IMR-90 (cell line): ENCODE data around the gene LRP1B. TPM values are rescaled to one million over a fixed set of nuclear protein-coding genes. Genes with fewer than 3 reads are reported as not detected.

Source experiments
- ATAC-seq: fragments of 200-7000 bp; cut with Tn5 transposase; 2 replicates; pipeline ENCODE4 v1.9.1; 2020; ENCODE audit warnings: low read depth, mild to moderate bottlenecking, moderate library complexity
- BruUV-seq: library from RNA; stranded (reverse); fragments of 400-500 nt; replicated peaks from 2 replicates; lab custom pipeline; 2021; lab: Mats Ljungman, UMichigan
- CTCF ChIA-PET: fragments of 300-600 bp; formaldehyde crosslinking; extraction: SDS; loops from one replicate; lab custom pipeline; 2021; ENCODE audit warnings: antibody characterized with exemption; lab: Yijun Ruan, JAX
- POLR2A ChIA-PET: fragments of 300-600 bp; sonication (Branson Sonifier 250); formaldehyde crosslinking; loops from one replicate; lab custom pipeline; 2022; ENCODE audit warnings: antibody characterized with exemption; ENCODE audit not compliant: unreplicated experiment; lab: Charles Lee
- DNase-seq: peaks from one replicate; pipeline ENCODE4 v3.0.0; 2013
- H2AFZ ChIP-seq: replicated peaks from 2 replicates; pipeline ENCODE3; 2013; ENCODE audit warnings: low read length, mild to moderate bottlenecking; ENCODE audit not compliant: poor library complexity
- H2AK5ac ChIP-seq: 2 replicates; pipeline ENCODE4 v1.6.1; 2013; ENCODE audit warnings: low read depth, low read length, inconsistent platforms
- H2AK9ac ChIP-seq: replicated peaks from 2 replicates; pipeline ENCODE3; 2013; ENCODE audit warnings: mild to moderate bottlenecking, low read depth, low read length, moderate library complexity; ENCODE audit not compliant: poor library complexity
- H2BK120ac ChIP-seq: 2 replicates; pipeline ENCODE4 v1.6.1; 2013; ENCODE audit warnings: low read depth, low read length, inconsistent platforms
- H2BK15ac ChIP-seq: 3 replicates; pipeline ENCODE4 v1.6.1; 2013; ENCODE audit warnings: low read depth, low read length, inconsistent platforms
- H2BK20ac ChIP-seq: 2 replicates; pipeline ENCODE4 v1.6.1; 2013; ENCODE audit warnings: low read depth, mild to moderate bottlenecking, inconsistent platforms, low read length, moderate library complexity
- H2BK5ac ChIP-seq: 2 replicates; pipeline ENCODE4 v1.6.1; 2013; ENCODE audit warnings: mild to moderate bottlenecking, low read depth, low read length, inconsistent platforms; ENCODE audit not compliant: poor library complexity, severe bottlenecking
- H3K14ac ChIP-seq: replicated peaks from 2 replicates; pipeline ENCODE4 v1.6.1; 2013; ENCODE audit warnings: low read depth, low read length, inconsistent platforms
- H3K18ac ChIP-seq: 2 replicates; pipeline ENCODE4 v1.6.1; 2013; ENCODE audit warnings: low read depth, low read length, control low read depth
- H3K23ac ChIP-seq: 2 replicates; pipeline ENCODE4 v1.6.1; 2013; ENCODE audit warnings: low read depth, low read length, inconsistent platforms
- H3K27ac ChIP-seq: 2 replicates; pipeline ENCODE4 v1.5.1; 2013; ENCODE audit warnings: mild to moderate bottlenecking, control low read depth, low read length; ENCODE audit not compliant: insufficient read depth
- H3K27me3 ChIP-seq: 2 replicates; pipeline ENCODE4 v1.6.1; 2013; ENCODE audit warnings: low read length; ENCODE audit not compliant: control insufficient read depth, insufficient read depth
- H3K36me3 ChIP-seq: 2 replicates; pipeline ENCODE4 v1.6.1; 2013; ENCODE audit warnings: low read length, mixed read lengths; ENCODE audit not compliant: control insufficient read depth, insufficient read depth
- H3K4ac ChIP-seq: 2 replicates; pipeline ENCODE4 v1.6.1; 2013; ENCODE audit warnings: low read depth, low read length, inconsistent platforms
- H3K4me1 ChIP-seq: 2 replicates; pipeline ENCODE4 v1.6.1; 2013; ENCODE audit warnings: low read length, mixed read lengths; ENCODE audit not compliant: control insufficient read depth, insufficient read depth
- H3K4me2 ChIP-seq: 2 replicates; pipeline ENCODE4 v1.6.1; 2013; ENCODE audit warnings: low read depth, mild to moderate bottlenecking, control low read depth, low read length, moderate library complexity
- H3K4me3 ChIP-seq: 2 replicates; pipeline ENCODE4 v1.5.1; 2013; ENCODE audit warnings: low read depth, mild to moderate bottlenecking, control low read depth, low read length, moderate library complexity; ENCODE audit not compliant: insufficient read depth
- H3K56ac ChIP-seq: 2 replicates; pipeline ENCODE4 v1.6.1; 2013; ENCODE audit warnings: low read length, inconsistent platforms; ENCODE audit not compliant: insufficient read depth; ENCODE audit errors: extremely low read depth
- H3K79me1 ChIP-seq, 2 experiments: 2 replicates each; pipeline ENCODE4 v1.6.1; 2013; ENCODE audit warnings: low read length in 2 of 2, inconsistent platforms in 1 of 2, low read depth in 1 of 2
- H3K9ac ChIP-seq: 2 replicates; pipeline ENCODE4 v1.6.1; 2013; ENCODE audit warnings: low read depth, low read length, control low read depth
- H3K9me1 ChIP-seq: 2 replicates; pipeline ENCODE4 v1.6.1; 2013; ENCODE audit warnings: low read length, inconsistent platforms; ENCODE audit not compliant: insufficient read depth
- H3K9me3 ChIP-seq: 2 replicates; pipeline ENCODE4 v1.6.1; 2013; ENCODE audit warnings: low read length; ENCODE audit not compliant: control insufficient read depth, insufficient read depth
- H4K20me1 ChIP-seq: 2 replicates; pipeline ENCODE4 v1.6.1; 2013; ENCODE audit warnings: low read length, inconsistent platforms; ENCODE audit not compliant: insufficient read depth
- H4K5ac ChIP-seq: 2 replicates; pipeline ENCODE4 v1.6.1; 2013; ENCODE audit warnings: mild to moderate bottlenecking, low read depth, low read length, control low read depth
- H4K8ac ChIP-seq, 2 experiments: 2 replicates each; pipeline ENCODE4 v1.6.1; 2013; ENCODE audit warnings: low read depth in 2 of 2, low read length in 2 of 2, control low read depth in 1 of 2, inconsistent platforms in 1 of 2
- H4K91ac ChIP-seq: 2 replicates; pipeline ENCODE4 v1.6.1; 2013; ENCODE audit warnings: low read depth, low read length, inconsistent platforms; ENCODE audit not compliant: insufficient read depth
- BHLHE40 ChIP-seq: fragments of 150-350 bp; IDR thresholded peaks from 2 replicates; pipeline ENCODE4 v1.6.1; 2016; ENCODE audit warnings: mild to moderate bottlenecking, low read depth, low read length
- CEBPB ChIP-seq: IDR thresholded peaks from 2 replicates; pipeline ENCODE4 v1.6.1; 2012; ENCODE audit warnings: low read depth, low read length, improper control_type of control experiment
- CHD1 ChIP-seq: IDR thresholded peaks from 2 replicates; pipeline ENCODE4 v1.6.1; 2012; ENCODE audit warnings: low read depth, low read length, improper control_type of control experiment
- CTCF ChIP-seq: conservative IDR thresholded peaks from 2 replicates; pipeline ENCODE4 v1.5.1; 2012; ENCODE audit warnings: mild to moderate bottlenecking, low read depth, low read length, improper control_type of control experiment
- ELK1 ChIP-seq: fragments of 150-350 bp; IDR thresholded peaks from 2 replicates; pipeline ENCODE4 v1.6.1; 2016; ENCODE audit warnings: low read depth, mild to moderate bottlenecking, low read length, moderate library complexity, borderline replicate concordance
- FOS ChIP-seq: fragments of 150-350 bp; IDR thresholded peaks from 2 replicates; pipeline ENCODE4 v1.6.1; 2016; ENCODE audit warnings: low read depth, low read length
- MAFK ChIP-seq: IDR thresholded peaks from 2 replicates; pipeline ENCODE4 v1.6.1; 2012; ENCODE audit warnings: low read depth, low read length, improper control_type of control experiment
- MAZ ChIP-seq: IDR thresholded peaks from 2 replicates; pipeline ENCODE4 v1.6.1; 2012; ENCODE audit warnings: low read depth, mild to moderate bottlenecking, low read length, improper control_type of control experiment, moderate library complexity, borderline replicate concordance
- MXI1 ChIP-seq: IDR thresholded peaks from 2 replicates; pipeline ENCODE4 v1.6.1; 2012; ENCODE audit warnings: low read depth, mild to moderate bottlenecking, low read length, moderate library complexity, borderline replicate concordance
- NFE2L2 ChIP-seq: fragments of 150-350 bp; IDR thresholded peaks from 2 replicates; pipeline ENCODE4 v1.6.1; 2016; ENCODE audit warnings: low read depth, mild to moderate bottlenecking, low read length
- POLR2A ChIP-seq: IDR thresholded peaks from 2 replicates; pipeline ENCODE4 v1.6.1; 2012; ENCODE audit warnings: mild to moderate bottlenecking, low read depth, low read length
- RAD21 ChIP-seq: IDR thresholded peaks from 2 replicates; pipeline ENCODE4 v1.6.1; 2012; ENCODE audit warnings: low read length, improper control_type of control experiment
- RCOR1 ChIP-seq: IDR thresholded peaks from 2 replicates; pipeline ENCODE4 v1.6.1; 2012; ENCODE audit warnings: mild to moderate bottlenecking, low read length, improper control_type of control experiment; ENCODE audit not compliant: insufficient replicate concordance
- RFX5 ChIP-seq: IDR thresholded peaks from 2 replicates; pipeline ENCODE4 v1.8.0; 2012; ENCODE audit warnings: low read depth, mild to moderate bottlenecking, low read length, moderate library complexity
- SMC3 ChIP-seq: fragments of 150-350 bp; IDR thresholded peaks from 2 replicates; pipeline ENCODE4 v1.6.1; 2016; ENCODE audit warnings: low read depth, mild to moderate bottlenecking, antibody characterized with exemption, low read length, moderate library complexity
- USF2 ChIP-seq: fragments of 150-350 bp; IDR thresholded peaks from 2 replicates; pipeline ENCODE4 v1.6.1; 2017; ENCODE audit warnings: mild to moderate bottlenecking, antibody characterized with exemption, low read length, low read depth
- WGBS, 2 experiments: methylation state at CpG; one replicate each; pipeline versions ENCODE4 v1.1.5 to v1.1.7; 2013; ENCODE audit warnings: missing lambda C conversion rate in 2 of 2; ENCODE audit not compliant: insufficient read length in 1 of 2; ENCODE audit errors: extremely low coverage in 2 of 2; 5-methylcytosine and 5-hydroxymethylcytosine counted together
- dilution Hi-C: fragments of 300-500 bp; cut with HindIII; formaldehyde crosslinking; loops from one replicate; pipeline ENCODE4 v1.14.3; 2018; ENCODE audit warnings: low sequenced_read_pairs; ENCODE audit not compliant: unreplicated experiment
- in situ Hi-C: fragments of 300-500 bp; cut with MboI; formaldehyde crosslinking; loops from 3 replicates; pipeline ENCODE4 v1.14.3; 2019; ENCODE audit warnings: low sequenced_read_pairs, inconsistent platforms, mixed read lengths
- intact Hi-C: fragments of 100-400 bp; cut with micrococcal nuclease; formaldehyde crosslinking; loops from 2 replicates; pipeline ENCODE4 v1.10.0; 2022
- polyA plus RNA-seq, 3 experiments: library from polyadenylated mRNA; depleted of rRNA; stranded (reverse); fragments of >200 nt; gene quantifications; 2 replicates each; pipeline ENCODE4 v1.2.3, GENCODE V29; 2012; ENCODE audit warnings: low replicate concordance in 1 of 3
- total RNA-seq: library from RNA; depleted of rRNA; stranded (reverse); fragments of >200 nt; gene quantifications from 2 replicates; pipeline ENCODE4 v1.2.3, GENCODE V29; 2012

The LRP1B gene
- total and polyA plus RNA-seq, 2 of the 4 experiments (the other 2 are of a cell fraction) = under 0.01 to 0.02 TPM

- WGBS, 2 experiments = no CpG with 5 or more reads among the region's 3 CpGs
- Histone ChIP-seq H3K18ac (no peak overlapping the region), H2BK20ac (no peak overlapping the region), H3K14ac (no peak overlapping the region), H2BK15ac (no peak overlapping the region), H3K4me3 (no peak overlapping the region), H3K9ac (no peak overlapping the region), H4K8ac (no peak overlapping the region), H4K20me1 (no peaks in the 10 kb centered on the region), H3K4me2 (no peak overlapping the region), H3K9me3 (no peaks in the 10 kb centered on the region), H2BK5ac (no peak overlapping the region), H2BK120ac (no peak overlapping the region), H3K4ac (no peak overlapping the region), H2AK5ac (no peak overlapping the region), H2AFZ (no peak overlapping the region), H3K36me3 (no peaks in the 10 kb centered on the region), H4K5ac (no peak overlapping the region), H3K27ac (no peak overlapping the region), H3K56ac (no peak overlapping the region), H4K91ac (no peak overlapping the region), H3K27me3 (no peaks in the 10 kb centered on the region), H3K79me1 (no peaks in the 10 kb centered on the region), H2AK9ac (no peak overlapping the region), H3K9me1 (no peaks in the 10 kb centered on the region), H3K23ac (no peak overlapping the region), H3K4me1 (no peaks in the 10 kb centered on the region)
- dilution Hi-C loops = no loop called here
- in situ Hi-C loops = no loop called here
- no TSS peak for BruUV-seq
- ATAC-seq (no peak), DNase-seq (no peak)
- CTCF ChIA-PET = no interaction called here
- TF ChIP-seq CHD1 = no peak
- TF ChIP-seq POLR2A = no peak
- TF ChIP-seq MAZ = no peak
- no peak for TF ChIP-seq SMC3
- TF ChIP-seq RCOR1 = no peak
- TF ChIP-seq CTCF = no peak
- no peak for TF ChIP-seq USF2
- TF ChIP-seq BHLHE40 = no peak
- no peak for TF ChIP-seq MXI1
- no peak for TF ChIP-seq RFX5
- TF ChIP-seq NFE2L2 = no peak
- no peak for TF ChIP-seq MAFK
- no peak for TF ChIP-seq RAD21
- TF ChIP-seq ELK1 = no peak
- TF ChIP-seq CEBPB = no peak
- TF ChIP-seq FOS = no peak
- POLR2A ChIA-PET = no interaction called here
- intact Hi-C loops = no loop called here
Measured at GRCh38 chr2:141871913-141872634, 258.7 kb downstream of the LRP1B start.
